Stomach (tissue), 4 donors: ENCODE measurements around the gene SEMA3F.

Experiments
- EP300 ChIP-seq: sonication (generic); formaldehyde crosslinking; IDR thresholded peaks from one replicate; pipeline ENCODE4 v1.6.1; 2017; ENCODE audit warnings: antibody characterized with exemption
- TF ChIP-seq, protein P1 (sequence below), 7 experiments: fragments of 450-650 bp in 4 of 7; fragments of 200-600 bp in 3 of 7; sonication (generic) in 3 of 7; IDR thresholded peaks; one replicate each; pipeline ENCODE4 v1.5.1; 2016 to 2019; ENCODE audit warnings: antibody characterized with exemption in 7 of 7, control low read depth in 2 of 7, mild to moderate bottlenecking in 1 of 7

DNA sequence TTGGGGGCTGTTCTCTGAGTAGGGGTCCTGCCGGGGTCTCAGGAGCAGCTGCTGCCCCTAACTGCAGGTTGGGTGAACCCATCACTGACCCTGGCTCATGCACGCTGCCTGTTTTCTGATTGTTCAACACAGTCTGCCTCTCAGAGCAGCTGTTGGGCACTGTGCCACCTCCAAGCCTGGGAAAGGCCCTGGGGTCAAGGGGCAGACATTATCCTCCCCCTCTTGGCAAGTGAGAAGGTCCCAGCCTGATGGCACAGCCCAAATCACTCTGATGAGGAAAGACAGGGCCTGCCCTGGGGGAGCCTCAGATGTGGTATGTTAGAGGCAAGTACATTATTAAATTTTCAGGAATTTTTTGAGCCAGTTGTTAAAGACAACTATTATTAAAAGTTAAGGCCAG, 22.2 kb downstream of the SEMA3F start:
- TF ChIP-seq, protein P1, sequence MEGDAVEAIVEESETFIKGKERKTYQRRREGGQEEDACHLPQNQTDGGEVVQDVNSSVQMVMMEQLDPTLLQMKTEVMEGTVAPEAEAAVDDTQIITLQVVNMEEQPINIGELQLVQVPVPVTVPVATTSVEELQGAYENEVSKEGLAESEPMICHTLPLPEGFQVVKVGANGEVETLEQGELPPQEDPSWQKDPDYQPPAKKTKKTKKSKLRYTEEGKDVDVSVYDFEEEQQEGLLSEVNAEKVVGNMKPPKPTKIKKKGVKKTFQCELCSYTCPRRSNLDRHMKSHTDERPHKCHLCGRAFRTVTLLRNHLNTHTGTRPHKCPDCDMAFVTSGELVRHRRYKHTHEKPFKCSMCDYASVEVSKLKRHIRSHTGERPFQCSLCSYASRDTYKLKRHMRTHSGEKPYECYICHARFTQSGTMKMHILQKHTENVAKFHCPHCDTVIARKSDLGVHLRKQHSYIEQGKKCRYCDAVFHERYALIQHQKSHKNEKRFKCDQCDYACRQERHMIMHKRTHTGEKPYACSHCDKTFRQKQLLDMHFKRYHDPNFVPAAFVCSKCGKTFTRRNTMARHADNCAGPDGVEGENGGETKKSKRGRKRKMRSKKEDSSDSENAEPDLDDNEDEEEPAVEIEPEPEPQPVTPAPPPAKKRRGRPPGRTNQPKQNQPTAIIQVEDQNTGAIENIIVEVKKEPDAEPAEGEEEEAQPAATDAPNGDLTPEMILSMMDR (IDR thresholded peaks at IDR 0.05): no peak
- no peak for TF ChIP-seq EP300
